Upper lobe of left lung (tissue), 4 donors: ENCODE data around the gene GLI1.

Experiments
- CTCF ChIP-seq, 6 experiments: fragments of 450-650 bp in 4 of 6; fragments of 200-600 bp in 2 of 6; sonication (generic) in 2 of 6; IDR thresholded peaks; one replicate each; pipeline ENCODE4 v1.5.1; 2016 to 2019; ENCODE audit warnings: antibody characterized with exemption in 6 of 6
- EP300 ChIP-seq, 4 donors: sonication (generic); formaldehyde crosslinking; IDR thresholded peaks; one replicate each; pipeline ENCODE4 v1.5.1; 2017; ENCODE audit warnings: antibody characterized with exemption in 4 of 4, control low read depth in 2 of 4

GRCh38 chr12:57488402-57489156 is 29.0 kb downstream of the GLI1 start:
- TF ChIP-seq CTCF (IDR thresholded peaks at IDR 0.05) (no peak), EP300 (IDR thresholded peaks at IDR 0.05) (no peak)
